Colon (tissue), 2 donors: Measurements from ENCODE around the gene GAB2.

ENCODE experiments used
- FAIRE-seq: peaks from 2 replicates; lab custom pipeline; 2012; peaks lifted over from hg19 to GRCh38; lab: Jason Lieb, UNC
- donor health status: control.
- donor health status: control.

GAB2 gene

GRCh38 chr11:78400116-78400515, 17.5 kb downstream of the GAB2 start:
- FAIRE-seq, result no peak

GRCh38 chr11:78399136-78399535, 18.5 kb downstream of the GAB2 start:
- FAIRE-seq, result no peak

- no peak for FAIRE-seq
These were observed 18.9 kb downstream of the GAB2 start for GRCh38 chr11:78398715-78399114.

- no peak for FAIRE-seq
These were observed 20.2 kb downstream of the GAB2 start for GRCh38 chr11:78397398-78397797.

- FAIRE-seq, result no peak
These were observed 22.0 kb downstream of the GAB2 start for GRCh38 chr11:78395597-78395996.

GRCh38 chr11:78392854-78393253, 24.8 kb downstream of the GAB2 start:
- no peak for FAIRE-seq

- no peak for FAIRE-seq
These were observed 26.2 kb downstream of the GAB2 start for GRCh38 chr11:78391424-78391823.

- no peak for FAIRE-seq
These were observed 26.8 kb downstream of the GAB2 start for GRCh38 chr11:78390809-78391208.

GRCh38 chr11:78386215-78386941, 31.2 kb downstream of the GAB2 start:
- no peak for FAIRE-seq

GRCh38 chr11:78385205-78385604, 32.4 kb downstream of the GAB2 start:
- FAIRE-seq, result no peak

GRCh38 chr11:78384231-78384630, 33.4 kb downstream of the GAB2 start:
- no peak for FAIRE-seq

- FAIRE-seq, result no peak
These were observed 35.8 kb downstream of the GAB2 start for GRCh38 chr11:78381865-78382264.

- FAIRE-seq, result no peak
These were observed 37.0 kb downstream of the GAB2 start for GRCh38 chr11:78380615-78381051.

- FAIRE-seq, result no peak
These were observed 38.5 kb downstream of the GAB2 start for GRCh38 chr11:78379039-78379670.

GRCh38 chr11:78377625-78378418, 39.8 kb downstream of the GAB2 start:
- FAIRE-seq, result no peak

GRCh38 chr11:78376858-78377257, 40.8 kb downstream of the GAB2 start:
- FAIRE-seq, result no peak

GRCh38 chr11:78374917-78375316, 42.7 kb downstream of the GAB2 start:
- no peak for FAIRE-seq

GRCh38 chr11:78373689-78374088, 43.9 kb downstream of the GAB2 start:
- FAIRE-seq, result no peak

GRCh38 chr11:78372114-78372768, 45.4 kb downstream of the GAB2 start:
- FAIRE-seq, result no peak

GRCh38 chr11:78371221-78371891, 46.3 kb downstream of the GAB2 start:
- FAIRE-seq, result no peak

- no peak for FAIRE-seq
These were observed 47.0 kb downstream of the GAB2 start for GRCh38 chr11:78370406-78371172.
